Measurements from ENCODE around the gene TM9SF2. TPM values are rescaled to one million over a fixed set of nuclear protein-coding genes. Genes with fewer than 3 reads are reported as not detected.
A peak's percentile ranks its signal among the peaks of the same experiment; 100 is the strongest.
"Not testable (repeated sequence)": the region's sequence is repeated elsewhere in the genome, so short reads cannot be mapped to it uniquely, and the experiment has no call there.

The TM9SF2 gene
- polyA plus RNA-seq, 1 donor = 233 TPM

DNA sequence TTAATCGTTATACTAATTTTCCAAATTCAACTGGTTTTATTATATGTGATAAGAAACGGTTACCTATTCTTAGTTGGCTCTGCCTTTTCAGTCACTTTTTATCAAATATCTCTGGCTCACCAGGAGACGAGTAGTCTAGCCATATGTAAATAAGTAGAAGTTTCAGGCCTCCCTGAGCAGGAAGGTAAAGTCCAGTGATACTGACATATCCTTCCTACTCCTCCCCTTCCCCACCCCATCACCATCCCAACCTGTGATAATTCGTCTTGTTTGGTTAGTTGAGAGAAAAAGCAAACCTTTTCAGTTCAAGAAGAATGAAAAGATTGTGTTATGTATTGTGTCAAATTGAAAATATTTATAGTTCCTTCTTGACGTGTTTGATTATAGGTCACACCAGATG, 53.9 kb downstream of the TM9SF2 start:
- H3K27me3 ChIP-seq (ENCODE audit: control insufficient read depth, insufficient read depth, low read length) = no peaks in the 10 kb centered on the region
- H3K27ac ChIP-seq (ENCODE audit: low read length) = peak overlapping the region; percentile 57
- H3K4me1 ChIP-seq (ENCODE audit: control insufficient read depth, insufficient read depth, low read length) = peaks cover 13% of the 10 kb centered on the region
- DNase-seq = peak; percentile 66 to 85
- no peak overlapping the region for H3K4me3 ChIP-seq (ENCODE audit: low read length)
- no peaks in the 10 kb centered on the region for H3K9me3 ChIP-seq (ENCODE audit: control insufficient read depth, low read depth, low read length)
- peaks cover 55% of the 10 kb centered on the region for H3K36me3 ChIP-seq (ENCODE audit: control insufficient read depth, insufficient read depth, low read length)
- 13% methylated on average over 2 of the region's 5 CpGs for WGBS (ENCODE audit: insufficient coverage, low lambda C conversion rate)

DNA sequence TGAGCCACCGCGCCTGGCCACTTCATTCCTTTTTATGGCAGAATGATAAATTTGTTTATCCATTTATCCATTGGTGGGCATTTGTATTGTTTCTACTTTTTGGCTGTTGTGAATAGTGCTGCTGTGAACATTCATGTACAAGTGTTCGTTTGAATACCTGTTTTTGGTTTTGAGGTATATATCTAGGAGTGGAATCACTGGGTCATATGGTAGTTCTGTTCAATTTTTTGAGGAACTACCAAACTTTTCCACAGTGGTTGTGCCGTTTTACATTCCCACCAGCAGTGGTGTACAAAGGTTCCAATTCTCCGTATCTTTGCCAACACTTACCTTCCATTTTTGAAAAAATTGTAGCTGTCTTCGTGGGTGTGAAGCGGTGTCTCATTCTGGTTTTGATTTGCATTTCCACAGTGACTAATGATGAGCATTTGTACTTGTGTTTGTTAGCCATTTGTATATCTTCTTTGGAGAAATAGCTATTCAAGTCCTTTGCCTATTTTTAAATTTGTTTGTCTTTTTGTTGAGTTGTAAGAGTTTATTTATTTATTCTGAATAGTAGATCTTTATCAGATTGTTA, 55.7 kb downstream of the TM9SF2 start:
- peaks cover 50% of the 10 kb centered on the region for H3K36me3 ChIP-seq (ENCODE audit: control insufficient read depth, insufficient read depth, low read length)
- no peak overlapping the region for H3K27ac ChIP-seq (ENCODE audit: low read length)
- H3K9me3 ChIP-seq (ENCODE audit: control insufficient read depth, low read depth, low read length) = no peaks in the 10 kb centered on the region
- peaks cover 13% of the 10 kb centered on the region for H3K4me1 ChIP-seq (ENCODE audit: control insufficient read depth, insufficient read depth, low read length)
- H3K27me3 ChIP-seq (ENCODE audit: control insufficient read depth, insufficient read depth, low read length) = no peaks in the 10 kb centered on the region
- no peak for DNase-seq
- H3K4me3 ChIP-seq (ENCODE audit: low read length) = no peak overlapping the region
- WGBS (ENCODE audit: insufficient coverage, low lambda C conversion rate) = no CpG with 5 or more reads among the region's 7 CpGs

DNA sequence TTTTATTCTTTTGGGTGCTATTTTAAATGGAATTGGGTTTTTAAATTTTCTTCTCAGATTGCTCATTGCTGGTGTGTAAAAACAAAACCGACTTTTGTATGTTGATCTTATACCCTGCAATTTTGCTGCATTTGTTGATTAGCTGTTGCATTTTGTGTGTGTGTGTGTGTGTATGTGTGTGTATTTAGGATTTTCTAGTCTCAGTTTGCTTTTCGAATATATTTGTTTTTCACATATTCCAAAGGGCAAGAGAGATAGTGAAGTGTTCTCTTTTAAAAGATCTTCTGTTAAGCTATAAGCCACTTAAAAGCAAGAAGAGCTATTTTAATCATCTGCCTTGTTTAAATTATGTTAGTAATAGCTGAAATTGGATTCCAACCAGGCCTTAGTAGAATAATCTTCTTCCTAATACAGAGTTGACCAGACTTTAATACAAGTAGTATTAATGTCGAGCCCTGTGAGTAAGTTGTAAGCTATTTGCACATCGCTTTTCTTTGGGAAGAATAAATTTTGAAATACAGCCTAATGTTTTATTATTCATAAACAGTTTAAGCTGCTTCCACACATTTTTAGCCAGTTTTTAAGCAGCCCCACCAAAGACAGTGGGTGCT, 57.4 kb downstream of the TM9SF2 start:
- peaks cover 37% of the 10 kb centered on the region for H3K36me3 ChIP-seq (ENCODE audit: control insufficient read depth, insufficient read depth, low read length)
- no peak overlapping the region for H3K4me3 ChIP-seq (ENCODE audit: low read length)
- H3K9me3 ChIP-seq (ENCODE audit: control insufficient read depth, low read depth, low read length) = no peaks in the 10 kb centered on the region
- H3K27ac ChIP-seq (ENCODE audit: low read length) = peak overlapping the region; percentile 17
- H3K27me3 ChIP-seq (ENCODE audit: control insufficient read depth, insufficient read depth, low read length) = no peaks in the 10 kb centered on the region
- no peak for DNase-seq
- H3K4me1 ChIP-seq (ENCODE audit: control insufficient read depth, insufficient read depth, low read length) = peaks cover 13% of the 10 kb centered on the region
- WGBS (ENCODE audit: insufficient coverage, low lambda C conversion rate) = no CpG with 5 or more reads among the region's 4 CpGs

DNA sequence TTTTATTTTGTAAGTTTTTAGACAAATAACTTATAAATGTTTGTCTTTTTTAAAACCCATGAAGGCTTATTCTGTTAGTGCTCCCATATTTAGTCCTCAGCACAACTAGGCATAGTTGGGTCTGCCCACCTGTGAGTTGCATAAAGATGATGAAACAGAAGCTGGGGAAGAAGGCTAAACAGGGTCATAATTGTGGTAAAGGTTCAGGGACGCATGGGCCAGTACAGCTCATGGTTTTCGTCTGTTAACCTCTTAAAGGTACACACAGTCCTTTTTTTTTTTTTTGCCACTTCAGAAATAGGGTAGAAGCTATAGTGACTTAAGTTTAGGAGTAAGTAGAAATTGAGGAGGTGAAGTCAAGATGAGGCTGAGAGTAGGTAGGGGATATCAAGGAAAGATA, 58.3 kb downstream of the TM9SF2 start:
- peak overlapping the region; percentile 20 for H3K27ac ChIP-seq (ENCODE audit: low read length)
- H3K4me1 ChIP-seq (ENCODE audit: control insufficient read depth, insufficient read depth, low read length) = peaks cover 12% of the 10 kb centered on the region
- no peaks in the 10 kb centered on the region for H3K27me3 ChIP-seq (ENCODE audit: control insufficient read depth, insufficient read depth, low read length)
- peaks cover 32% of the 10 kb centered on the region for H3K36me3 ChIP-seq (ENCODE audit: control insufficient read depth, insufficient read depth, low read length)
- WGBS (ENCODE audit: insufficient coverage, low lambda C conversion rate) = 0% methylated on average over 1 of the region's 2 CpGs
- no peak overlapping the region for H3K4me3 ChIP-seq (ENCODE audit: low read length)
- no peaks in the 10 kb centered on the region for H3K9me3 ChIP-seq (ENCODE audit: control insufficient read depth, low read depth, low read length)
- DNase-seq = peak in 1 of 2 donors; percentile 39

DNA sequence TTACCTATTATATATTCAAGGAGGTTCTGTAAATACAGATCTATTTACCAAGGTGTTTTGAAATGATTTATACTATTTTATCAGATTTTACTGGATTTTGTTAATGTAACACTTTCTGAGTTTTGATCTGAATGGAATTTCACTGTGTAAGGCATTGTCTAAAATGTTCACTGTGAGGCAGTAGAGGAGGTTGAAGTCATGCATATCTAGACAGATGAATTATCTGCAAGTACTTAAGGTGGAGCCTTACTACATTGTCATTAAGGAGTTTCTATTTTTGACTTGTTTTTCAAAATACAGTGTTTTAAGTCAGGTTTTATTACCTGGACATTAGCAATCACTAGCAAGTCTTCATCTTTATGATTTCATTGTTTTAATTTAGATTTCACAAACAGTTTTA, 62.1 kb downstream of the TM9SF2 start:
- H3K27me3 ChIP-seq (ENCODE audit: control insufficient read depth, insufficient read depth, low read length) = no peaks in the 10 kb centered on the region
- no peak overlapping the region for H3K27ac ChIP-seq (ENCODE audit: low read length)
- peaks cover 8% of the 10 kb centered on the region for H3K4me1 ChIP-seq (ENCODE audit: control insufficient read depth, insufficient read depth, low read length)
- peaks cover 22% of the 10 kb centered on the region for H3K36me3 ChIP-seq (ENCODE audit: control insufficient read depth, insufficient read depth, low read length)
- no peak for DNase-seq
- no peak overlapping the region for H3K4me3 ChIP-seq (ENCODE audit: low read length)
- peaks cover 4% of the 10 kb centered on the region for H3K9me3 ChIP-seq (ENCODE audit: control insufficient read depth, low read depth, low read length)

DNA sequence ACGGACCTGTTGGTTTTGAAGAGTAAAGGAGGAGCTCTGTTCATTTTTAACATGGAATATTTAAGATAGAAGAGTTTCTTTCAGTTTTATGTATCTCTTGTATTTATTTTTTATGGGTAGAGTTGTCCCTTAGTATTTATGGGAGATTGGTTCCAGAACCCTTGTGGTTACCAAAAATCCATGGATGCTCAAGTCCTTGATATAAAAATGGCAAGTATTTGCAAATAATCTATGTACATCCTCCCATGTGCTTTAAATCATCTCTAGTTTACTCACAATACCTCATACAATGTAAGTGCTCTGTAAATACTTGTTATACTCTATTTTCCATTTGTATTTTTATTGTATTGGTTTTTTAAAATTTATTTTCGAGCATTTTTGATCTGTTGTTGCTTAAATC, 63.1 kb downstream of the TM9SF2 start:
- Histone ChIP-seq H3K4me1 (ENCODE audit: control insufficient read depth, insufficient read depth, low read length) (peaks cover 3% of the 10 kb centered on the region), H3K27ac (ENCODE audit: low read length) (no peak overlapping the region), H3K27me3 (ENCODE audit: control insufficient read depth, insufficient read depth, low read length) (no peaks in the 10 kb centered on the region), H3K4me3 (ENCODE audit: low read length) (no peak overlapping the region), H3K36me3 (ENCODE audit: control insufficient read depth, insufficient read depth, low read length) (peaks cover 22% of the 10 kb centered on the region), H3K9me3 (ENCODE audit: control insufficient read depth, low read depth, low read length) (peaks cover 4% of the 10 kb centered on the region)
- no CpG with 5 or more reads among the region's 2 CpGs for WGBS (ENCODE audit: insufficient coverage, low lambda C conversion rate)
- DNase-seq = no peak

DNA sequence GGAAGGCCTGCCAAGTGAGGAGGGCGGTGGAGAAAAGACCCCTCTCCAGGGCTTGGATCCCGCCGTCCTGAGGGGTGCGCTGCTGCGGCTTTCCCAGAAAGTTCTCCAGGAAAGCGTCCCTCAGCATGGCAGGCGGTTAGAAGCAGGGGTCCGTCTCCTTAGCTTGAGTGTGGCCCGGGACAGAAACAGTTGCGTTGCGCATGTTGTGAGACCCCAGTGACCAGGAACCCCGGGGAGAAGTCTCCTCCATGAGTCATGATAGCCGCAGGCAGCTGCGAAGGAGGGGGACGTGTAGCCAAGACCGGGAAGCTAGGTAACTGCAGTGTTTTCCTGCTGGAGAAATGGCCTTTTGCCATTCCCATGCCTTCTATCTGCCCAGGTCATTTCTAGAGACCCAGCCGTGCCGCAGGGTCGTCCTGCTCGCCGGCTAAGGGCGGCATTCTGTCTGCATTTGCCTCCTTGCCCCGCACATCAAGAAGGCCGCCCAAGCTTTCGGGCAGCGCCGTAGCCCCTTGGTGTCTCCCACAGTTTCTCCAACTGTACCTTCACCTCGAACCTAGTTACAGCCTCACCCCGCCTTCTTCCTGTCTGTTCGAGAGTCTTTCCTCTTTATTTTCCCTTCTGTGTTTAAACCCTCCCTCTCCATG, 64.3 kb downstream of the TM9SF2 start:
- peaks cover 4% of the 10 kb centered on the region for H3K9me3 ChIP-seq (ENCODE audit: control insufficient read depth, low read depth, low read length)
- H3K36me3 ChIP-seq (ENCODE audit: control insufficient read depth, insufficient read depth, low read length) = peaks cover 13% of the 10 kb centered on the region
- no peak overlapping the region for H3K27ac ChIP-seq (ENCODE audit: low read length)
- no peaks in the 10 kb centered on the region for H3K4me1 ChIP-seq (ENCODE audit: control insufficient read depth, insufficient read depth, low read length)
- no peak for DNase-seq
- no peaks in the 10 kb centered on the region for H3K27me3 ChIP-seq (ENCODE audit: control insufficient read depth, insufficient read depth, low read length)
- 42% methylated on average over 3 of the region's 30 CpGs for WGBS (ENCODE audit: insufficient coverage, low lambda C conversion rate)
- no peak overlapping the region for H3K4me3 ChIP-seq (ENCODE audit: low read length)

DNA sequence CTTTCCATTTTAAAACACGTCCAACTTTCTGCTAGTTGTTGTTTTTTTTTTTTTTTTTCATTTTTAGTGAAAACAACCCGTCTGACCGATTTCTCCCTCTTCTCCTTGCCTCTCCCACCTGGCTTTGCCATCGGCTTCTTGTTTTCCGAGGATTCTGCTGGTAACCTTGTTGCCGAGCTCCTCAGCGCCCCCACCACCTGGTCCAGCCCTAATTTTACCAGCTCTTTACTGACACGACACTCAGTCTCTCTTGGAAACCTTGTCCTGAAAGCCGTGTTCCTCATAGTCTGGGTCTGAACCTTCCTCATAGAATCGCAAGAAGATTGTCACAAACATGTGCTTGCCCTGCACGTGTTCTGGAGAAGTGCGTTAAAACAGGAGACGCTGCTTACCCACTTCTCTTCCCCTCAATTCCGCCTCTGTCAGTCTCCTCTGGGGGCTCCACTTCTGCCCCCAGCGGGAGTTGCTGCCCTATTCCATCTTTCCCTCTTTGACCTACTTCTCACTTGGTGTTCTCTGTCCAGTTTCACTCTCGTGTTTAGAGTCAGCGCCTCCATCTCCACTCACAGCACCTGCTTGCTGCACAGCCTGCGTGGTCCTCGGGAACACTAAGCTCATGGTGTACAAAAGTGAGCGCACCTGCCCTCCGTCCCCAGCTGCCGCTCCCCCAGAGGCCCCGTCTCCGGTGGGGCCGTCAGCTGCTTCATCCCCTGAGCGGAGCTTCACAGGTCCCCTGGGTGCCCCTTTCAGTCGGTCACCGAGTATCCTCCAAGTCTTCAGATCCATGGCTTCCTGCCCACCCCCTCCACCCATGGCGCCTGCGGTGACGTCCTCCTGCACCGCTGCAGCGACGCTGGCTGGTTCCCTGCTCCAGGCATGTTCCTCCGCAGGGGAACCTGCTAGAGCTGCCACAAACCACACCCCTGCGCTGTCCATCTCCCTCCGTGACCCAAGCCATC, 65.1 kb downstream of the TM9SF2 start:
- DNase-seq = peak in 1 of 2 donors; percentile 50
- peaks cover 10% of the 10 kb centered on the region for H3K36me3 ChIP-seq (ENCODE audit: control insufficient read depth, insufficient read depth, low read length)
- no peak overlapping the region for H3K4me3 ChIP-seq (ENCODE audit: low read length)
- H3K27ac ChIP-seq (ENCODE audit: low read length) = no peak overlapping the region
- no peaks in the 10 kb centered on the region for H3K4me1 ChIP-seq (ENCODE audit: control insufficient read depth, insufficient read depth, low read length)
- H3K9me3 ChIP-seq (ENCODE audit: control insufficient read depth, low read depth, low read length) = peaks cover 4% of the 10 kb centered on the region
- H3K27me3 ChIP-seq (ENCODE audit: control insufficient read depth, insufficient read depth, low read length) = no peaks in the 10 kb centered on the region
- 69% methylated on average over 3 of the region's 37 CpGs for whole genome bisulfite sequencing (ENCODE audit: insufficient coverage, low lambda C conversion rate)

DNA sequence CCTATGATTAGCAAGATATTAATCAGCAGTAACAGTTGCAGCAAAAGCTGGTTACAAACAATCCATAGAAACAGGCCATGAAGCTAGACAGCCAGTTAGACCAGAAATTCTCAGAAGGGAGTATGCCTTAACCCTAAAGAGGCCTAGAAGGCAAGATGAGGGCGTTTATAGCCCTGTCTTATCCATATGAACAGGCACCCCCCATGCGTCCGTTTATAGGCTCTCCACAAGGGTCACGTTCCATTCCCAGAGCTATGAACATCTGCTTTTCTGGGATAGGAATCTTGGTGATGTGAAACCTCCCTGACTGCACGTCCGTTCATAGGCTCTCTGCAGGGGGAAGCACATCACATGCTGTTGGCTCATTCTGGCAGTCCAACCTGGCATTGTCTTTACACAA, 67.6 kb downstream of the TM9SF2 start:
- H3K9me3 ChIP-seq (ENCODE audit: control insufficient read depth, low read depth, low read length); H3K36me3 ChIP-seq (ENCODE audit: control insufficient read depth, insufficient read depth, low read length); H3K27me3 ChIP-seq (ENCODE audit: control insufficient read depth, insufficient read depth, low read length); DNase-seq; H3K27ac ChIP-seq (ENCODE audit: low read length); H3K4me3 ChIP-seq (ENCODE audit: low read length); H3K4me1 ChIP-seq (ENCODE audit: control insufficient read depth, insufficient read depth, low read length): not testable (repeated sequence)
- WGBS (ENCODE audit: insufficient coverage, low lambda C conversion rate) = no CpG with 5 or more reads among the region's 6 CpGs

DNA sequence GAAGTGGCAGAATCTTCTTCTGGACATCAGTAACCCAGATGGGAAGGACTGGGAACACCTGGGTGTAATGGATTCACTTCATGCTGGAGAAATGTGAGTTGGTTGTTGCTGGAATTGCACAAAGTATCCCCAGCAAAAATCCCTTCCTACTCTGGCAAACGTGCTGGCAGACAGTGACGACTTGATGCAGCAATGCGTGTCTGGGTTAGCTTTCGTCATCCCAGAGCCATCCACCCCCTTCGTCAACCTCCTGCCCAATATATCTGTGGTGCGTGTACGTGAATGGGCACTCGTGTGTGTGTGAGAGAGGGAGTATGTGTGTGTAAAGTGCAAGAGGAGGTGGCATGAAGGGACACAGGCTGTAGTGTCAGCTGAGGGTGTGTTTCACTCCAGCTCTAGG, 70.9 kb downstream of the TM9SF2 start:
- H3K4me1 ChIP-seq (ENCODE audit: control insufficient read depth, insufficient read depth, low read length) = no peaks in the 10 kb centered on the region
- no peak overlapping the region for H3K4me3 ChIP-seq (ENCODE audit: low read length)
- H3K9me3 ChIP-seq (ENCODE audit: control insufficient read depth, low read depth, low read length) = no peaks in the 10 kb centered on the region
- no peak overlapping the region for H3K27ac ChIP-seq (ENCODE audit: low read length)
- peaks cover 8% of the 10 kb centered on the region for H3K27me3 ChIP-seq (ENCODE audit: control insufficient read depth, insufficient read depth, low read length)
- no peak for DNase-seq
- H3K36me3 ChIP-seq (ENCODE audit: control insufficient read depth, insufficient read depth, low read length) = no peaks in the 10 kb centered on the region
- WGBS (ENCODE audit: insufficient coverage, low lambda C conversion rate) = no CpG with 5 or more reads among the region's 8 CpGs
